Measurements from ENCODE around the gene TRIM17. TPM values are rescaled to one million over a fixed set of nuclear protein-coding genes. Genes with fewer than 3 reads are reported as not detected.

Gene TRIM17
- total and polyA plus RNA-seq, 2 of the 13 experiments (the other 11 are each of a cell fraction or from before 2014, with no cell fraction given) = 0.32 to 0.64 TPM

DNA sequence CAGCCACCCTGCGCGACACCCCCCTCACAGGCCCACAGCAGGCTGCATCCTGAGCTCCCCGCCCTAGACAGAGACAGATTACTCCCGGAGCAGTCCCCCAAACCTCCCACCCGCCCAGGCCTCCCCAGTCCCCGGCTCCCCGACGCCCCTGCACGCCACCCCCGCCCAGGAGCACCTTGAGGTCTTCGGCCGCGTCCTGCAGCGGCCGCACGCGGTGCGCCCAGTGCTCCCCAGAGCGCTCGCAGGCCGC lies 10.8 kb downstream of the TRIM17 start:
- WGBS (ENCODE audit: low lambda C conversion rate) = 3% methylated on average over 4 of the region's 21 CpGs
- H3K79me2 ChIP-seq (ENCODE audit: insufficient read depth, low read length) = peaks cover 36% of the 10 kb centered on the region
- H3K27me3 ChIP-seq (ENCODE audit: control insufficient read depth in 1 of 2, insufficient read depth in 2 of 2, low read length in 2 of 2) = no peaks in the 10 kb centered on the region; a peak in 1 of 5 replicates
- intact Hi-C loops (cut with micrococcal nuclease; ENCODE audit: unreplicated experiment) (loop anchor here (5.0 kb wide), 1 partner anchor 81 kb away; the partner anchor contains the start of gene RNF187), in situ Hi-C loops (cut with HindIII; ENCODE audit: extremely low pct_ligation_motif_present, low pct_unique_long_range_greater_than_20kb) (no loop called here)
- H3K9me3 ChIP-seq (ENCODE audit: low read length) = no peaks in the 10 kb centered on the region
- H3K4me1 ChIP-seq (ENCODE audit: insufficient read depth, low read length) = peaks cover 55% of the 10 kb centered on the region
- H3K36me3 ChIP-seq (replicated peaks in 1 of 2; ENCODE audit: control insufficient read depth in 1 of 2, insufficient read depth in 2 of 2, low read length in 2 of 2) = peaks cover 4 to 20% of the 10 kb centered on the region in 2 experiments; a peak in 4 of 5 replicates
- H4K20me1 ChIP-seq (ENCODE audit: insufficient read depth, low read length) = peaks cover 29% of the 10 kb centered on the region
- H3K4me2 ChIP-seq (ENCODE audit: low read depth, low read length) = peak overlapping the region; percentile 93
- POLR2A ChIA-PET = interaction anchor here (1.3 to 2.9 kb wide), 4 partner anchors 9 to 28 kb away, joined by 3 to 13 read pairs (median 6); no protein-coding TSS in a partner anchor
- peak overlapping the region; percentile 89 to 97 (median 97) for H3K4me3 ChIP-seq (replicated peaks in 1 of 3; ENCODE audit: insufficient read depth in 1 of 3, low read depth in 2 of 3, low read length in 3 of 3)
- CTCF ChIA-PET (ENCODE audit: low intra/inter-chr PET ratio, low total read pairs) = no interaction called here
- peak; percentile 45 for ATAC-seq
- FAIRE-seq = no peak
- H3K9ac ChIP-seq (ENCODE audit: insufficient read depth, low read depth, low read length) = peak overlapping the region; percentile 89
- DNase-seq (ENCODE audit: low spot score) = no peak
- peak overlapping the region; percentile 77 for H3K27ac ChIP-seq (ENCODE audit: extremely low read length, insufficient read depth, low read length)
- H2AFZ ChIP-seq (ENCODE audit: low read length) = no peak overlapping the region
- BruUV-seq (replicated peaks) = no TSS peak
- 0 out of 2 replicates have a peak, but pooled peaks have one; percentile 64 for TF ChIP-seq SMAD1 (CRISPR knock-in tag; IDR thresholded peaks at IDR 0.05; ENCODE audit: borderline replicate concordance, low read depth)
- TF ChIP-seq, protein P1, sequence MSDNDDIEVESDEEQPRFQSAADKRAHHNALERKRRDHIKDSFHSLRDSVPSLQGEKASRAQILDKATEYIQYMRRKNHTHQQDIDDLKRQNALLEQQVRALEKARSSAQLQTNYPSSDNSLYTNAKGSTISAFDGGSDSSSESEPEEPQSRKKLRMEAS (IDR thresholded peaks at IDR 0.05) = peak; percentile 30; the same call in 1 of the 2 replicates
- no peak for TF ChIP-seq NCOA2 (CRISPR knock-in tag; IDR thresholded peaks at IDR 0.05)
- TF ChIP-seq ZKSCAN5 (CRISPR knock-in tag; IDR thresholded peaks at IDR 0.05) = no peak

DNA sequence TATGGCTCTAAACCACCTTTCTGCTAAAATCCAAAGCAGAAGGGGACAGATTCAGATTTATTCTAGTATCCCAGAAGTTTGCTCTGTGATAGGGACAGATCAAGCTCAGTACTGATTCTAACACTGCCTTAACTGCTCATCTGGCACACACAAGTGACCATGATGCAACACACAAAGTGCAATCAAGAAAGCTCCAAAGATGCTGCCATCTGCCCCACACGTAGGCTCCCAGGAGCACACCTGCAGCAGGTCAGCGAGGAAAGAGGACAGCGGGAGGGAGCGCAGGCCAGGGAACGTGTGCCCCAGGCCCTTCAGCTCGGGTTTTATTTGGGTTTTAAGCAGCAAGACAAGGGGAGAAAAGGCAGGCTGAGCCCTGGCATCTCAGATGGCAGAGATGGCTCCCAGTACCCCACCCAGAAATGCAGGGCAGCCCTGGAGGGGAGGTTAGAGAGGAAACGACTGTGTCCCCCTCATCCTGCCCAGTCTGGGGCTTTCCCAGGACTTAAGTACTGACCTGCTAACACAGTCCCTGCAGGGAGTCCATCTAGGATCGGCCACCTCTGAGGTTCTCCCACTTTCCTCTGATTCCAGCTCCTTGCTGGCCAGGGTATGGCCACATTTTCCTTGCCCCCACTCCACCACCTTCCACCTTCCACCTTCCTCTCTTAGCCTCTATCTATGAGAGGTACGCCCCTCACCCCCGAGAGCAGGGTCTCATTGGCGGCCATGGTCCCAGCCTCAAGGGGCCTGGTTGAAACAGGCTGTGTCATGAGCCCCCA lies 11.3 kb downstream of the TRIM17 start:
- peaks cover 4 to 26% of the 10 kb centered on the region in 2 experiments; a peak in 4 of 5 replicates for H3K36me3 ChIP-seq (replicated peaks in 1 of 2; ENCODE audit: control insufficient read depth in 1 of 2, insufficient read depth in 2 of 2, low read length in 2 of 2)
- peaks cover 36% of the 10 kb centered on the region for H3K79me2 ChIP-seq (ENCODE audit: insufficient read depth, low read length)
- no peaks in the 10 kb centered on the region; a peak in 1 of 5 replicates for H3K27me3 ChIP-seq (ENCODE audit: control insufficient read depth in 1 of 2, insufficient read depth in 2 of 2, low read length in 2 of 2)
- intact Hi-C loops (cut with micrococcal nuclease; ENCODE audit: unreplicated experiment) = loop anchor here (5.0 kb wide), 1 partner anchor 82 kb away; the partner anchor contains the start of gene RNF187
- ATAC-seq (no peak), DNase-seq (ENCODE audit: low spot score) (no peak), FAIRE-seq (no peak)
- H3K4me2 ChIP-seq (ENCODE audit: low read depth, low read length) = peak overlapping the region; percentile 93
- peak overlapping the region; percentile 89 for H3K9ac ChIP-seq (ENCODE audit: insufficient read depth, low read depth, low read length)
- H3K4me3 ChIP-seq (replicated peaks in 1 of 3; ENCODE audit: insufficient read depth in 1 of 3, low read depth in 2 of 3, low read length in 3 of 3) = peak overlapping the region; percentile 89 to 97 (median 97)
- no peaks in the 10 kb centered on the region for H3K9me3 ChIP-seq (ENCODE audit: low read length)
- H2AFZ ChIP-seq (ENCODE audit: low read length) = no peak overlapping the region
- peak overlapping the region; percentile 77 for H3K27ac ChIP-seq (ENCODE audit: extremely low read length, insufficient read depth, low read length)
- BruUV-seq (replicated peaks) = no TSS peak
- peaks cover 55% of the 10 kb centered on the region for H3K4me1 ChIP-seq (ENCODE audit: insufficient read depth, low read length)
- peaks cover 29% of the 10 kb centered on the region for H4K20me1 ChIP-seq (ENCODE audit: insufficient read depth, low read length)
- ChIA-PET POLR2A (interaction anchor here (1.3 to 2.9 kb wide), 4 partner anchors 8 to 18 kb away, joined by 3 to 13 read pairs (median 5); no protein-coding TSS in a partner anchor), CTCF (ENCODE audit: low intra/inter-chr PET ratio, low total read pairs) (no interaction called here)
- in situ Hi-C loops (cut with HindIII; ENCODE audit: extremely low pct_ligation_motif_present, low pct_unique_long_range_greater_than_20kb) = no loop called here
- WGBS (ENCODE audit: low lambda C conversion rate) = 4% methylated on average over 10 of the region's 11 CpGs
- 0 out of 2 replicates have a peak, but pooled peaks have one; percentile 11 for TF ChIP-seq TBX2 (CRISPR knock-in tag; IDR thresholded peaks at IDR 0.05; ENCODE audit: borderline replicate concordance)
- TF ChIP-seq ZNF501 (CRISPR knock-in tag; IDR thresholded peaks at IDR 0.05) = 0 out of 2 replicates have a peak, but pooled peaks have one; percentile 26
- TF ChIP-seq CEBPB (IDR thresholded peaks at IDR 0.05; ENCODE audit: borderline replicate concordance, low read depth, low read length) = peak; percentile 63; the same call in 1 of the 2 replicates
- 0 out of 2 replicates have a peak, but pooled peaks have one; percentile 3 for TF ChIP-seq ZSCAN29 (CRISPR knock-in tag; conservative IDR thresholded peaks at IDR 0.05)
- TF ChIP-seq, protein P2, sequence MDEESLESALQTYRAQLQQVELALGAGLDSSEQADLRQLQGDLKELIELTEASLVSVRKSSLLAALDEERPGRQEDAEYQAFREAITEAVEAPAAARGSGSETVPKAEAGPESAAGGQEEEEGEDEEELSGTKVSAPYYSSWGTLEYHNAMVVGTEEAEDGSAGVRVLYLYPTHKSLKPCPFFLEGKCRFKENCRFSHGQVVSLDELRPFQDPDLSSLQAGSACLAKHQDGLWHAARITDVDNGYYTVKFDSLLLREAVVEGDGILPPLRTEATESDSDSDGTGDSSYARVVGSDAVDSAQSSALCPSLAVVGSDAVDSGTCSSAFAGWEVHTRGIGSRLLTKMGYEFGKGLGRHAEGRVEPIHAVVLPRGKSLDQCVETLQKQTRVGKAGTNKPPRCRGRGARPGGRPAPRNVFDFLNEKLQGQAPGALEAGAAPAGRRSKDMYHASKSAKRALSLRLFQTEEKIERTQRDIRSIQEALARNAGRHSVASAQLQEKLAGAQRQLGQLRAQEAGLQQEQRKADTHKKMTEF (CRISPR knock-in tag; IDR thresholded peaks at IDR 0.05) = no peak
- peak; percentile 18; the same call in 1 of the 2 replicates for TF ChIP-seq FOXJ3 (CRISPR knock-in tag; IDR thresholded peaks at IDR 0.05; ENCODE audit: borderline replicate concordance)
- TF ChIP-seq, protein P3, sequence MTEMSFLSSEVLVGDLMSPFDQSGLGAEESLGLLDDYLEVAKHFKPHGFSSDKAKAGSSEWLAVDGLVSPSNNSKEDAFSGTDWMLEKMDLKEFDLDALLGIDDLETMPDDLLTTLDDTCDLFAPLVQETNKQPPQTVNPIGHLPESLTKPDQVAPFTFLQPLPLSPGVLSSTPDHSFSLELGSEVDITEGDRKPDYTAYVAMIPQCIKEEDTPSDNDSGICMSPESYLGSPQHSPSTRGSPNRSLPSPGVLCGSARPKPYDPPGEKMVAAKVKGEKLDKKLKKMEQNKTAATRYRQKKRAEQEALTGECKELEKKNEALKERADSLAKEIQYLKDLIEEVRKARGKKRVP (CRISPR knock-in tag; IDR thresholded peaks at IDR 0.05) = peak in 1 of 2 experiments; percentile 71; a peak in 2 of 4 replicates
- 0 out of 2 replicates have a peak, but pooled peaks have one; percentile 35 for TF ChIP-seq ZNF572 (CRISPR knock-in tag; IDR thresholded peaks at IDR 0.05)
- TF ChIP-seq NCOR1 (IDR thresholded peaks at IDR 0.05; ENCODE audit: borderline replicate concordance, low read length) = no peak
- TF ChIP-seq NCOA1 (CRISPR knock-in tag; IDR thresholded peaks at IDR 0.05) = no peak
